ENCODE measurements around the gene BZW2.

The BZW2 gene

GRCh38 chr7:16684935-16685334, 39.0 kb downstream of the BZW2 start:
- no peak for TF ChIP-seq CTCF (IDR thresholded peaks at IDR 0.05; ENCODE audit: low read depth, low read length, missing control alignments)
- H3K4me3 ChIP-seq (ENCODE audit: low read depth, low read length): no peak overlapping the region
- H3K36me3 ChIP-seq (replicated peaks): peaks cover 33% of the 10 kb centered on the region
- in situ Hi-C loops (cut with HindIII; ENCODE audit: low pct_ligation_motif_present, low sequenced_read_pairs): no loop called here
- no peak for DNase-seq
- no peaks in the 10 kb centered on the region for H3K27me3 ChIP-seq (replicated peaks)
- H3K27ac ChIP-seq: no peak overlapping the region

- no peak for TF ChIP-seq CTCF (IDR thresholded peaks at IDR 0.05; ENCODE audit: low read depth, low read length, missing control alignments)
- Histone ChIP-seq H3K4me3 (ENCODE audit: low read depth, low read length) (no peak overlapping the region), H3K27me3 (replicated peaks) (no peaks in the 10 kb centered on the region), H3K36me3 (replicated peaks) (peaks cover 33% of the 10 kb centered on the region), H3K27ac (no peak overlapping the region)
- in situ Hi-C loops (cut with HindIII; ENCODE audit: low pct_ligation_motif_present, low sequenced_read_pairs): no loop called here
- DNase-seq: no peak
These were observed 39.6 kb downstream of the BZW2 start for GRCh38 chr7:16685535-16685934.

- Histone ChIP-seq H3K36me3 (replicated peaks) (peaks cover 25% of the 10 kb centered on the region), H3K4me3 (ENCODE audit: low read depth, low read length) (no peak overlapping the region), H3K27me3 (replicated peaks) (no peaks in the 10 kb centered on the region), H3K27ac (no peak overlapping the region)
- TF ChIP-seq CTCF (IDR thresholded peaks at IDR 0.05; ENCODE audit: low read depth, low read length, missing control alignments): no peak
- no peak for DNase-seq
- in situ Hi-C loops (cut with HindIII; ENCODE audit: low pct_ligation_motif_present, low sequenced_read_pairs): no loop called here
These were observed 42.3 kb downstream of the BZW2 start for GRCh38 chr7:16688249-16688648.

GRCh38 chr7:16691241-16691640, 45.3 kb downstream of the BZW2 start:
- no peak overlapping the region for H3K27ac ChIP-seq
- H3K27me3 ChIP-seq (replicated peaks): no peaks in the 10 kb centered on the region
- no peak overlapping the region for H3K4me3 ChIP-seq (ENCODE audit: low read depth, low read length)
- H3K36me3 ChIP-seq (replicated peaks): peaks cover 20% of the 10 kb centered on the region
- TF ChIP-seq CTCF (IDR thresholded peaks at IDR 0.05; ENCODE audit: low read depth, low read length, missing control alignments): no peak
- in situ Hi-C loops (cut with HindIII; ENCODE audit: low pct_ligation_motif_present, low sequenced_read_pairs): no loop called here
- no peak for DNase-seq

GRCh38 chr7:16693601-16694318, 47.8 kb downstream of the BZW2 start:
- Histone ChIP-seq H3K27ac (peak overlapping the region; percentile 32), H3K36me3 (replicated peaks) (peaks cover 31% of the 10 kb centered on the region), H3K4me3 (ENCODE audit: low read depth, low read length) (no peak overlapping the region), H3K27me3 (replicated peaks) (no peaks in the 10 kb centered on the region)
- DNase-seq: peak; percentile 18
- no peak for TF ChIP-seq CTCF (IDR thresholded peaks at IDR 0.05; ENCODE audit: low read depth, low read length, missing control alignments)
- in situ Hi-C loops (cut with HindIII; ENCODE audit: low pct_ligation_motif_present, low sequenced_read_pairs): no loop called here

- DNase-seq: no peak
- no peak overlapping the region for H3K4me3 ChIP-seq (ENCODE audit: low read depth, low read length)
- no peak for TF ChIP-seq CTCF (IDR thresholded peaks at IDR 0.05; ENCODE audit: low read depth, low read length, missing control alignments)
- no peaks in the 10 kb centered on the region for H3K27me3 ChIP-seq (replicated peaks)
- peaks cover 27% of the 10 kb centered on the region for H3K36me3 ChIP-seq (replicated peaks)
- in situ Hi-C loops (cut with HindIII; ENCODE audit: low pct_ligation_motif_present, low sequenced_read_pairs): no loop called here
- H3K27ac ChIP-seq: no peak overlapping the region
These were observed 48.8 kb downstream of the BZW2 start for GRCh38 chr7:16694806-16695205.
